Measurements from ENCODE around the gene TMEM238L.

GRCh38 chr17:10809605-10810004, 5.7 kb upstream of the TMEM238L start:
- no peak for TF ChIP-seq CTCF (IDR thresholded peaks at IDR 0.05 in 4 of 5, conservative IDR thresholded peaks at IDR 0.05 in 1 of 5)
- no peak for TF ChIP-seq POLR2A (IDR thresholded peaks at IDR 0.05)

All from gastrocnemius medialis (tissue), 4 donors.